GM21423 (cell line): ENCODE data around the gene CDC25B.

Experiments
- ATAC-seq: cut with Tn5 transposase; IDR thresholded peaks from one replicate; pipeline ENCODE4 v1.9.1; 2021; ENCODE audit warnings: mild to moderate bottlenecking, moderate library complexity; ENCODE audit not compliant: unreplicated experiment

The CDC25B gene

DNA sequence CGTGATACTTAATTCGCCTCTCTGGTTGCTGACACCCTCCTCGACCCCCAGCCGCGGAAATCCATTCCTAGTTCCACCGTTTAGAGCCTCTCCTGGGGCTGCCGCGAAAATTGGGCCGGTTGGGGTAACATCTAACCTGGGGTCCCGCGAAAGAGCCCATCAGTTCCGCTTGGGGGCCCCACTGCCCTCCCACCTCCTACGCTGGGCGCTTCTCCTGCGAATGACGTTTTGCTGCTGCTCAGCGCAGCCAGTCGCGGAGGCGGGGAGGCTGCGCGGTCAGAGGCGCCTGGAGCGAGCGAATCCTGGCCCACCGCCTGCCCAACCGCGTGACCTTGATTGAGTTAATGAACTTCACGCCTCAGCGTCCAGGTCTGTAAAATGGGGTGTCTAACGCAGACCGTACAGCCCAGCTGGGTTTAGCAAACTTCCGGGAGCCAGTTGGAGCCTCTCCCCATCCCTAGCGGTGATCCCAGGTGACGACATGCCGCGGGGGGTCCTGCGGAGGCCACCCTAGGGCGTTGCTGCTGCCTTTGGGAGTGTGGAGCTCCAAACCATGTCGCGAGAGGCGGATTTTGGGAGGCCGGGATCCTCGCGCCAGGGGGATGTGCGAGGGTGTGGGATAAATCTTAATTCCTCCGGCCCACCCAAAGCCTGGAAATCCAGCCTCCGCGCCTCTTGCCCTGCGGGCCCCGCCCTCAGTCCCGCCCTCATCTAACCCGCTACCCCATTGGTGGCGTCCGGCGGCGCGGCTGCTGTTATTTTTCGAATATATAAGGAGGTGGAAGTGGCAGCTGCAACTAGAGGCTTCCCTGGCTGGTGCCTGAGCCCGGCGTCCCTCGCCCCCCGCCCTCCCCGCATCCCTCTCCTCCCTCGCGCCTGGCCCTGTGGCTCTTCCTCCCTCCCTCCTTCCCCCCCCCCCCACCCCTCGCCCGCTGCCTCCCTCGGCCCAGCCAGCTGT, at the start of gene CDC25B:
Gene CDC25B, plus strand, starts transcription at position 800 of the 958 bp plus-strand sequence. CDS start 222 bp downstream, outside the sequence.
- peak; percentile 63 for ATAC-seq

DNA sequence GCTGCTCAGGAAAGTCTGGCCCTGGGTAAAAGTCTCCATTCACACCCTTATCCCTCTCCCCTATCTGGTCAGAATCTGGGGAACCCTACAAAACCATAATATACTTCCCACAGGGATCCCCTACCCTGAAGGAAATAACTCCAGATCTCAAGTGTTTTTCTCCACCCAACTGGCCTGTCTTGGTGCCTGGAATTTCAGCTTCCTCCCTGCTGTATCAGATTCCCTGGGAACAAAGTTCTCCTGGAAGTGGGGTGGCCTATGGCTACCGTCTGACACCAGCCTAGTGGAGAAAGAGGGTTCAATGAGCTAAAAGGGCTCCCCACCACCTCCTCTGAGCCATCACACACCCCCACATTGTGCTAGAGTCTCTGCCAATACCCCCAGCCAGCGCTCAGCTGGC, 48.6 kb upstream of the CDC25B start:
- ATAC-seq = no peak

DNA sequence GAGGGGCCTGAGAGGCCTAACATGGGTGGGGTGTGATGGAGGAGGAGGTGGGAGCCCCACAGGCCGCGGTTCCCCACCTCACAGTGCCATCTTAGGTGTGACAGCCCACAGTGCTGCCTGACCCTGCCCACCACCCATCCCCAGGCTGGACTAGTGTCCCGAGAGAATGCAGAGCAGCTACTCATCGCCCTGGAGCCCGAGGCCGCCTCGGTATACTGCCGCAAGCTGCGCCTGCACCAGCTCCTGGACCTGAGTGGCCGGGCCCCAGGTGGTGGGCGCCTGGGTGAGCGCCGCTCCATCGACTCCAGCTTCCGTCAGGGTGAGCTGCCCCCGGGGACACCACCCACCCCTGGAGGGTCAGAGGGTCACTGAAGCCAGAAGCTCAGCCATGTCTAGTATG, 48.0 kb upstream of the CDC25B start:
- ATAC-seq = no peak

DNA sequence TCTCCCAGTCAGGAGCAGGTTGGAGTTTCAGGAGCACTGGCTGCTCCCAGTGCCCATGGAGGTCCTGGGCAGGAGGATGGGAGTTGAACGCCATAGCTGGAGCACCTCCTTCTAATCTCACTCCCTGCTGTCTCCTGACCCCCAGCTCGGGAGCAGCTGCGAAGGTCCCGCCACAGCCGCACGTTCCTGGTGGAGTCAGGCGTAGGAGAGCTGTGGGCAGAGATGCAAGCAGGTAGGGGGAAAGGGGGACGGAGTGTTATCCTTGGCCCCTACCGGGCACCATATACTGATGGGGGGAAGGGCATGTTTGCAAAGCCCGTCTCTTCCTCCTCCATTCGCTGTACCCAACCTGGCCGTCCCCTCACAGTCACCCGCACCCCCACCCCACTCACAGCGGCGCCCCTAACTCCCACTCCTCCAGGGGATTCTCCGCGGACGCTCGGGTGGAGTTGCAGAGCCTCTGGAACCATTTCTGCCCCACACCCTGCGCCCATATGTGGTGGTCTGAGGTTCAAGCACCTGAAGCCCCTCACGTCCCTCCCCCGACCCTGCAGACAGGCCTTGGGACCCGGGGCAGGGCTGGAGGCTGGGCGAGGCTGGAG, 46.9 kb upstream of the CDC25B start:
- no peak for ATAC-seq

DNA sequence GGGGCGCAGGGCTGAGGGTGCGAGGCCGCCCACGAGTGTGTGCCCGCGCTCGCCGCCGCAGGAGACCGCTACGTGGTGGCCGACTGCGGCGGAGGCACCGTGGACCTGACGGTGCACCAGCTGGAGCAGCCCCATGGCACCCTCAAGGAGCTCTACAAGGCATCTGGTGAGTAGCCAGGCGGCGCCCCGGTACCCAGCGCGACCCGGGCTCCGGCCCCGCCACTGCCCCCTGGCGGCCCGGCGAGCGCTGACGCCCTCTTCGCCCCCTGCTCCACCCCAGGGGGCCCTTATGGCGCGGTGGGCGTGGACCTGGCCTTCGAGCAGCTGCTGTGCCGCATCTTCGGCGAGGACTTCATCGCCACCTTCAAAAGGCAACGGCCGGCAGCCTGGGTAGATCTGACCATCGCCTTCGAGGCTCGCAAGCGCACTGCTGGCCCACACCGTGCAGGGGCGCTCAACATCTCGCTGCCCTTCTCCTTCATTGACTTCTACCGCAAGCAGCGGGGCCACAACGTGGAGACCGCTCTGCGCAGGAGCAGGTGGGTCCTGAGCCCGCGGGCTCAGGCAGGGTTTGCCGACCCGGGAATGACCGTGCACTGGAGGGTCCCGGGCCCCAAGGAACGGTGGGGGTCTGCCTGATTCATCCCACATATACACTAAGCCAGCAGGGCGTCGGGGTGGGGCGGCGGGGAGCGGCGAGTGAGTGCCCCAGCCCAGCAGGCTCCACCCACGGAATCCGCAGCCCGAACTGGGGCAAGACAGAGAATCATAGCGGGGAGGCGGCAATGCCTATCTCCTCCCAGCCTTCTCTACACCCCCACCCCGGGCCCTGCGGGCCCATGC, 46.2 kb upstream of the CDC25B start:
- ATAC-seq = no peak

DNA sequence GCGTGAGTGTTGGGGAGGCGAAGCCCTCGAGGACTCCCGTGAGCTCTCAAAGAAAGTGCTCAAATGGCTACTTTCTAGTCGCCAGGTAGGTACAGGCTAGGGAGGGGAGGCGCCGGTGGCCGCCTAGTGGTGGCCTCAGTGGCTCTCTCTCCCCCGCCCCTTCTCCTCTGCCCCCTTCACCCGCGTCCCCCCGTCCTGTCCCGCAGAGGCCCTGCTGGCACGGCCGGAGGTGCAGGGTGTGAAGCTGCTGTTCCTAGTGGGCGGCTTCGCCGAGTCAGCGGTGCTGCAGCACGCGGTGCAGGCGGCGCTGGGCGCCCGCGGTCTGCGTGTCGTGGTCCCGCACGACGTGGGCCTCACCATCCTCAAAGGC, 44.8 kb upstream of the CDC25B start:
- ATAC-seq = no peak

DNA sequence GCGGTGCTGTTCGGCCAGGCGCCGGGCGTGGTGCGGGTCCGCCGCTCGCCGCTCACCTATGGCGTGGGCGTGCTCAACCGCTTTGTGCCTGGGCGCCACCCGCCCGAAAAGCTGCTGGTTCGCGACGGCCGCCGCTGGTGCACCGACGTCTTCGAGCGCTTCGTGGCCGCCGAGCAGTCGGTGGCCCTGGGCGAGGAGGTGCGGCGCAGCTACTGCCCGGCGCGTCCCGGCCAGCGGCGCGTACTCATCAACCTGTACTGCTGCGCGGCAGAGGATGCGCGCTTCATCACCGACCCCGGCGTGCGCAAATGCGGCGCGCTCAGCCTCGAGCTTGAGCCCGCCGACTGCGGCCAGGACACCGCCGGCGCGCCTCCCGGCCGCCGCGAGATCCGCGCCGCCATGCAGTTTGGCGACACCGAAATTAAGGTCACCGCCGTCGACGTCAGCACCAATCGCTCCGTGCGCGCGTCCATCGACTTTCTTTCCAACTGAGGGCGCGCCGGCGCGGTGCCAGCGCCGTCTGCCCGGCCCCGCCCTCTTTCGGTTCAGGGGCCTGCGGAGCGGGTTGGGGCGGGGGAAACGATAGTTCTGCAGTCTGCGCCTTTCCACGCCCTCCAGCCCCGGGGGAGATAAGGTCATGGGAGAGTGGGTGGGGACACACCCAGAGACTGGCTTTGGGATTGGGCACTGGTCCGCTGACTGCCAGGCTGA, 44.3 kb upstream of the CDC25B start:
- no peak for ATAC-seq

DNA sequence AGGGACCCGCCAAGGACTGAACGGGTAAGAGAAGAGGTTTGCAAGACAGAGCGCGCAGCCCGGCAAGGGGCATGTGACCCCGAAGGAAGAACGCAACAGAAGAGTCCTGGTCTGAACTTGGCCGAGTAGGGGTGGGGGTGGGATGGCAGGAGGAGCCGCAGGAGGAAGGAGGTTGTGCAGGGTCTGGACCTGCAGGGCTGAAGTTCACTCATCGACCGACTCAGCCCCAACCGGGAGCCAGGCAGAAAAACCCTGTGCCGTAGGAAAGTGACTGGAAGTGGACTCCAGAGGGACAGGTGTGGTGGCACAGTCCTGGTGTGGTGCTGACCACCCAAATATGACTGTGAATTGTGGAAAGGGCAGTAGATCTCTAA, 43.7 kb upstream of the CDC25B start:
- no peak for ATAC-seq

DNA sequence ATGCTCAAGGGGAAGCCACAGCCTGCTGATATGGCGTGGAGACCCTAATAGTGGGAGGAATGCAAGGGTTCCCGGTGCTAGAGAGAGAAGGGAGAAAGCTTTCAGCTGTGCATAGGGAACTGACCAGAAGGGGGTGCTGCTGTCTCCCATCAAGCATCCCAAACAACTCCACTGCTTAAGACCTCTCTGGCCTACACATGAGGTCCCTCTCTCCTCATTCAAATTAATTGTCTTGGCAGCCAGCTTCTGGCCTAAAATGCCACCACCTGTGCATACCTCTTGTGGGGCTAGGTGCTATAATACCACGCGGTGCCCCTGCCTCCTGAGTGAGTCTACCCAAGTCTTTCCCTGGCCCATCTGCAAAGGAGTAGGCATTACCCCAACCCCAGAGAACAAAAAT, 43.0 kb upstream of the CDC25B start:
- ATAC-seq = no peak

DNA sequence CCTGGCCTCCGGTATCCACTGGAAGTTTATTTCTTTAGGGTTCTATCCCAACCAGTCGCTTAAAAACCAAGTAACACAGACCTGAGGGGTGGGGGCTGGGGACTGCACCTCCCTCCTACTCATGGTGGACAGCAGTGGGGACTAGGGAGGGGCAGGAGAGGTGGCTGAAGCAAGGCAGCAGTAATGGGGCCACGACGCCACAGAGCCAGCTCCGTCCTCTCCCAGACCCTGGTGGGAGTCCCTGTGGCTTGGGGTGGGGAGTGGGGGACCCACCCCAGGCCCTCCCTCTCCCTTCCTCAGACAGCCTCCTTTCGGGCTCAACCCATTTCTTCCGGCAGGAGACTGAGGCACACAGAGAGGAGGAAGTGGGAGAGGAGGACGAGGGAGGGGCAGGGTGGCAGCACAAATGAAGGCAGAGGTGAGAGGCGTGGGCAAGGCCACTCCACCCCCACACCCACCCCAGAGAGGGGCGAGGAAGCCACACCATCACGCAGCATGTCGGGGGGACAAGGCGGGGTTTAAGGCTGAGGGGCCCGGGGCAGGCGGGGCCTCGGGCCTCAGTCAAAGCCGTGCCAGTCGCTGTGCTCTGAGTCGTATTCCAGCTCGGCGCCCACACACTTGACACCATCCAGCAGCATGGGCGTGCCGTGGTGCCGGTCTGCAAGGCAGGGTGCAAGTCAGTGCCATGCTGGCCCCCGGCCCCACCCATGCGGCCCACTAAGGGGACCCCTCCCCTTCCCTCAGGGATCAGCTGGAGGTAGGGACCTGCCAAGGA, 42.4 kb upstream of the CDC25B start:
- no peak for ATAC-seq

DNA sequence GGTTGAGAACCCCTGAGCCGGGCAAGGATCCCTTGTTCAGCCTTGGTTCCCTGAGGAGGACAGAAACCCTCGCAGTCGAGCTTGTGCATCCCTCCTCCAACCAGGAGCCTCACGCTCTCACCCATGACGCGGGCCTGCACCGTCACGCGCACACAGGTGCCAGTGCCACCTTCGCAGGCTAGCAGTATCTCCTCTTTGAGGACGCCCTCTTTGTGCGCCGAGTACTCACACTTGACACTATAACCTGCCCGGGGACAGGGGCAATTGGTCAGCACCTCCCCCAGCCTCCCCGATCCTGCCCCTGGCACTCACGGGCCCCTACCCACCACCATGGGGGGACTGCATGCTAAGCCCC, 41.9 kb upstream of the CDC25B start:
- no peak for ATAC-seq

DNA sequence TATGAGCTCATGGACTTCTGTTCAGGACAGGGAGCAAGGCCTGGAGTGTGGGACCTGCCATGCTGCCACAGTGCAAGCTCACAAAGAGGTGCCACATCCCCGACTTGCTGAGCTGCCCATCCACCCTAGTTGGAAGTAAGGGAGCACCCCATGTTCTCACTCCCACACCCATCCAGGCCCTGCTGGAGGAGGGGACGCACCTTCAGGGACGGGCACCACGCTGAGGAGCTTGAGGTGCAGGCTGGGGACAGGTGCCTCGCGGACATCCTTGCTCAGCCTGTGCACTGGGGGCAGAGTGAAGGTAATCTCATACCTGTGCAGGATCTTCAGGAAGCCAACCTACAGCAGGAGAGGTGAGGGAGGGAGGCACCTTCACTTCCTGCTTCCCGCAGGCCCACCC, 40.8 kb upstream of the CDC25B start:
- no peak for ATAC-seq

DNA sequence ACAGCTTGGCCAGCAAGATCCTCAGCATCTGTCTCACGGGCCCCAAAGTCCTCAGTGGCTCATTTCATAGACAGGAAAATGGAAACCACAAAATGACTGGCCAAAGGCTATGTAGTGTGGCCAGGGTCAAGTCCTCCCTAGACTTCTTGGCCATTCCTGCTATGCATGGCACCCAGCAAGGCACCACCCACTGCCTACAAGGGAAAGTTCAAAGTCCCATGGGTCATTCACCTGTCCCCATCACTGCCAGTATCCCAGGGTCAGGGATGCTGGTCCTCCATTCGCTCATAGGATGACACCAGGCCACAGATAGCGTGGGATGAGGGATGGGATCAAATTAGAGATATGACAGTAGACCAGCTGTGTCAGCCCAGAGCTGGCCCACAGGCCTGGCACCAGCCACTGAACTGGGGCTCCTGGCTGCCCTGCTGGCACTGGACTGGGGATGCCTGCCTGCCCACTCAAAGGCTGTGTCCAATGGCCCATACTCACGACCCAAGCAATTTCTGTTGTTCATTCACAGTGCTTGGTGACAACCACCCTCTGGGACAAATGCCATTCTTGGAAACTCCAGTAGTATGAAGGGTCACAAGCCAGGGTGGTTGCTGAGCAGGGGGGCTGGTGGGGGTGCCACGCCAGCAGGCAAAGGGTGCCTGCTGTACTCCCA, 40.2 kb upstream of the CDC25B start:
- ATAC-seq = no peak

DNA sequence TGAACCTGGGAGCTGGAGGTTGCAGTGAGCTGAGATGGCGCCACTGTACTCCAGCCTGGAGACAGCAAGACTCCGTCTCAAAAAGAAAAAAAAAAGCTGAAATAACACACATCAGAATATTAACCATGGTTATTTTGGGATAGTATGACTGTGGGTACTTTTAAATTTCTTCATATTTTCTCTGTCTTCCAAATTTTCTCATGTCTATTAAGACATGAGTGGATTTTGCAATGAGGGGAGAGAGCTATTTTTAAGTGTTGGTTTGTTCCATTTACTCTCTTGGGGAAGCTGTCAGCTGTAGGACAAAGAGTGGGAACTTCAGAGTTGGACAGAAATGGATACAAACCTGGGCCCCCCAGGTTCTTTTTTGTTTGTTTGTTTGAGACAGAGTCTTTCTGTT, 38.8 kb upstream of the CDC25B start:
- ATAC-seq = no peak

DNA sequence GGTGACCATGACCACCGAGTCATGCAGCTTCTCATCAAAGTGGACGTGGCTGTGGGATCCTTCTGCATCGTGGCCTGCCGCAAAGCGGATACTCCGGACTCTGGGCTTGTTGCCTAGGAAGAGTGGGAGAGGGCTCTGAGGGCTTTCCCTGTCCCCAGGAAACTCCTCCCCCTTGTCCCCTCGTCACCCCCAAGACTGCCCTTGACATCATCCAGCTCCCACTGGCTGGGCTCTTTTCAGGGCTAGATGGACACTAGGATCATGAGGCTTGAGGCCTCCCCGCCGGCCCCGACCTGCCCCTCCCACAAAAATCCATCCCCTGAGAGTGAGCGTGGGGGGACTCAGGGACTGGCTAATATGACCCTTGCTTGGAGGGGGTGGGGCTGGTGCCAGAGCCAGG, 37.5 kb upstream of the CDC25B start:
- no peak for ATAC-seq

DNA sequence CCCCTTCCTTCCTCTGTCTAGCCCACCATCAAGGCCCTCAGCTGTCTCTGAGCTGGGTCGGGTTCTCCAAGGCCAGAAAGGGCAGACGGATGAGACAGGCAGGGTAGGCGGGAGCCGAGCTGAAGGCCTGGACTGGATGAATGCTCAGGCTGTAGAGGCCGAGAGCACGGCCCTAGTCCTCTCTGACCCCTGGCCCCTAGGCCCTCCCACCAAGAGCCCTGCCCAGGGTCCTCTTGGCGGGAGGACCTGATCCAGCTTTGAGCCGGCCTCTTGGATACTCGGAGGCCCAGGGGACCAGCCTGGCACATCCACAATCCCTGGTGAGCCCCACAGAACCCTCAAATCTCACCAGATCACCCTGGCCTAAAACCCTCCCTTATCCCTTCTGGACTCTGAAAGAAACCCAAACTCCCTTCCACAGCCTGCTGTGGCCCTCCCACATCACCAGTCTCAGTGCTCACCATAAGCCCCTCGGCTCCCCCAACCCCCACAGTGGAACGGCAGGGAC, 36.7 kb upstream of the CDC25B start:
- no peak for ATAC-seq

DNA sequence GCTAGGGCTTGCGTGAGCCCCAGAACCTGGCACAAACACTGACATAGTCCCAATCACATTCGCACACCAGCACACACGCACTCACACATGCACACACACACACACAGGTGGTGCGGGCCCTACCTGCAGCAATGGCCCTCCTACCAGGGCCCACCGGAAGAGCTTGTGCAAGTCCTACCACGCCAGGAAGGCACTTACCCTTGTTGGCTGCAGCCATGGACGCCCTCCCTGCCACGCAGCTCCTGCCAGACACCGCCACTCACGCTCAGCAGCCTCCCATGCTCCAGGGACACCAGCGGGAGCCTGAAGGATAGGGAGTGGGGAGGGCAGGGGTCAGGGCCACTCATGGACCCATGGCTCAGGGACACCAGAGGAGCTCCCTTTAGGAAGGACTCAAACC, 36.2 kb upstream of the CDC25B start:
- ATAC-seq = no peak

DNA sequence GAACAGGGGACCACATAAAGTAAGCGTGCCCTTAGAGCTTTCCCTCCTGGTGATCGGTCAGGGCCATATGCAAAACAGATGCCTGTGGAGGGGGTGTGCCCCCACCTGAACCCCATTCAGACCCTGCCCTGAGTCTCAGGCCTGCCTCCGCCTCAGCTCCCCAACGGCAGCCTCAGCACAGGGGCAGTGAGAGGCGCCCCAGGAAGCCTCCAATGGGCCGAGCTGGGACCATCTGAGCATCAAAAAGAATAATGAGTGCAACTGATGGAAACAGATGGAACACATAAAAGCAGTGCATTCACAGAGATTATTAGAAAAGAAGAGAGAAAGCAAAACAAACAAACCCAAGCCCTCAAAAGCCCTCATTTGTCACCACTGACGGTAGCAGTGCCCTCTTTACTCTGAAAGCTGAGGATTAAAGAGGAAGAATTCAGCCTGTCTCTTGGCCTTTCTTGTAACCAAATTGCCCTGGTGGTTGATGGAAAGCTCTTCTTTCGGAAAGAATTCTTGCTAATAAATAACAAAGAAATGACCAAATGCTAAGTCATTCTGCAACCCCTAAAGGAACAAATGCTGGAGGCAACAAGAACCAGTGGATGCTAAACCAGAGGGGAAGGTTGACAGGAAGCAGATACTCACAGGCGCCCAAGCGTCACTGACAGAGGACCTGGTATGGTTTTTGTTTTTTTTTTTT, 35.3 kb upstream of the CDC25B start:
- peak; percentile 57 for ATAC-seq
